ENCODE data around the gene E2F4.
A peak's percentile ranks its signal among the peaks of the same experiment; 100 is the strongest.

DNA sequence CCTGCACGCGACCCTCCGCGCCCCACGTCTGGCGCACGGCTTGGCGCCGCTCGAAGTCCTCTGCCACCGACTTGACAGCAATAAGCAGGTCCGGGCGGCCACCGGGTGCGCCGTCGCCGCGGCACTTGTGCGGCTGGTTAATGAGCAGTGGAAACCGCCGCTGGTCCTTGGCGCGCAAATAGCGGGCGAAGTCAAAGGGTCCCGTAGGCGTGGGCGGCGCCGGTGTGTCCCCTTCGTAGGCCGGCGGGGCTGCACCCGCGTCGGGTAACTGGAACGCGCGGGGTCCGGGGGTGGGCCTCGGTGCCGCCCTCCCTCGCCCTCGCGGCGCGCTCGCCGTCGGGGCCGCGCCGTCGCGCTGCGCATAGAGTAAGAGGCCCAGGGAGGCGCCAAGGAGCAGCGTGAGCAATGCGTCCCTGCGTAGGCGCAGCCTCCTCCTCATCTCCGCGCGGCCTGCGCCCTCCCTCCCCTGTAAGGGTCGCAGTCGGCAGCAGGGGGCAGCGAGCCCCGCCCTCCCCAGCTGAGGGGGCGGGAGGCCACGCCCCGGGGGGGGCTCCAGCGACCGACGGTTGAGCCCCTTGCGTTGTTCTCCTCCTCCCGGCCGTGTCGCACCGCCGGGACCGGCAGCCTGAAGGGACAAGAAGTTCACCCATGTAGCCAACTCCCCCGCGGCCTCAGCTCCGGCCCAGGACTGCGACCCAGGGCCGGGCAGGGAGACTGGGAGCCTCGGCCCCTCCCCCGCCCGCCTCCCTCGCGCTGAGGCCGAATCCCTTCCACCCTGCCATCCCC lies 41.7 kb upstream of the E2F4 start:
- TF ChIP-seq CREB1 (IDR thresholded peaks at IDR 0.05; ENCODE audit: low read depth) = no peak
- TF ChIP-seq EP300 (IDR thresholded peaks at IDR 0.05; ENCODE audit: borderline replicate concordance) = no peak
- TF ChIP-seq, protein P1, sequence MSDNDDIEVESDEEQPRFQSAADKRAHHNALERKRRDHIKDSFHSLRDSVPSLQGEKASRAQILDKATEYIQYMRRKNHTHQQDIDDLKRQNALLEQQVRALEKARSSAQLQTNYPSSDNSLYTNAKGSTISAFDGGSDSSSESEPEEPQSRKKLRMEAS (IDR thresholded peaks at IDR 0.05) = peak; percentile 25; the same call in 1 of the 2 replicates

Data from Ishikawa (cell line).